Neuronal stem cell (in vitro differentiated cells): ENCODE results near the gene METTL9.
"Not testable (repeated sequence)": the region's sequence is repeated elsewhere in the genome, so short reads cannot be mapped to it uniquely, and the experiment has no call there.

Experiments used
- DNase-seq: peaks from one replicate; pipeline ENCODE4 v3.0.0-alpha.2; 2013; ENCODE audit warnings: low spot score
- H2AFZ ChIP-seq: one replicate; pipeline ENCODE4 v1.6.1; 2013; ENCODE audit warnings: mild to moderate bottlenecking, low read length, inconsistent platforms
- H2AK5ac ChIP-seq: 2 replicates; pipeline ENCODE4 v1.6.1; 2013; ENCODE audit warnings: low read depth, mild to moderate bottlenecking, inconsistent platforms, low read length, moderate library complexity, mixed read lengths
- H2BK120ac ChIP-seq: 2 replicates; pipeline ENCODE4 v1.6.1; 2013; ENCODE audit warnings: low read depth, mild to moderate bottlenecking, inconsistent platforms, low read length, moderate library complexity, mixed read lengths
- H2BK12ac ChIP-seq: one replicate; pipeline ENCODE4 v1.6.1; 2013; ENCODE audit warnings: low read length, inconsistent platforms
- H2BK15ac ChIP-seq: 2 replicates; pipeline ENCODE4 v1.6.1; 2013; ENCODE audit warnings: mild to moderate bottlenecking, low read length, inconsistent platforms, mixed read lengths
- H2BK5ac ChIP-seq: one replicate; pipeline ENCODE4 v1.6.1; 2013; ENCODE audit warnings: inconsistent platforms, mild to moderate bottlenecking, low read length, moderate library complexity
- H3K14ac ChIP-seq: one replicate; pipeline ENCODE4 v1.6.1; 2013; ENCODE audit warnings: low read length, inconsistent platforms
- H3K18ac ChIP-seq: 2 replicates; pipeline ENCODE4 v1.6.1; 2013; ENCODE audit warnings: low read length, inconsistent platforms
- H3K23ac ChIP-seq: 2 replicates; pipeline ENCODE4 v1.6.1; 2013; ENCODE audit warnings: low read depth, mild to moderate bottlenecking, mixed read lengths, low read length, inconsistent platforms; ENCODE audit not compliant: poor library complexity
- H3K27ac ChIP-seq: replicated peaks from 3 replicates; pipeline ENCODE4 v1.5.1; 2013; ENCODE audit warnings: low read length, inconsistent platforms
- H3K27me3 ChIP-seq, 3 experiments: 2 replicates each; pipeline ENCODE4 v1.6.1; 2013; ENCODE audit warnings: low read length in 3 of 3, mild to moderate bottlenecking in 2 of 3, inconsistent platforms in 1 of 3, low read depth in 1 of 3, mixed read lengths in 1 of 3, moderate library complexity in 1 of 3; ENCODE audit not compliant: control insufficient read depth in 3 of 3, insufficient read depth in 3 of 3
- H3K36me3 ChIP-seq, 2 donors: replicated peaks in 1 of 2; 2 replicates each; pipeline ENCODE4 v1.6.1; 2013; ENCODE audit warnings: low read length in 2 of 2; ENCODE audit not compliant: control insufficient read depth in 2 of 2, insufficient read depth in 2 of 2
- H3K4ac ChIP-seq: 2 replicates; pipeline ENCODE4 v1.6.1; 2013; ENCODE audit warnings: inconsistent platforms, mild to moderate bottlenecking, low read length, moderate library complexity
- H3K4me1 ChIP-seq, 2 donors: 1 replicate in 1 of 2; 2 replicates in 1 of 2; pipeline ENCODE4 v1.6.1; 2013; ENCODE audit warnings: low read length in 2 of 2, low read depth in 1 of 2; ENCODE audit not compliant: control insufficient read depth in 2 of 2, insufficient read depth in 1 of 2
- H3K4me2 ChIP-seq: one replicate; pipeline ENCODE4 v1.6.1; 2013; ENCODE audit warnings: mild to moderate bottlenecking, low read length, inconsistent platforms; ENCODE audit not compliant: insufficient read depth, poor library complexity, severe bottlenecking
- H3K4me3 ChIP-seq, 2 donors: 2 replicates each; pipeline ENCODE4 v1.5.1; 2013; ENCODE audit warnings: low read length in 2 of 2, mild to moderate bottlenecking in 2 of 2, inconsistent platforms in 1 of 2, moderate library complexity in 1 of 2
- H3K79me1 ChIP-seq: one replicate; pipeline ENCODE4 v1.6.1; 2013; ENCODE audit warnings: low read depth, mild to moderate bottlenecking, inconsistent platforms, low read length, moderate library complexity
- H3K9ac ChIP-seq: one replicate; pipeline ENCODE4 v1.6.1; 2013; ENCODE audit warnings: mild to moderate bottlenecking, low read depth, low read length, inconsistent platforms; ENCODE audit not compliant: poor library complexity
- H3K9me3 ChIP-seq, 2 donors: replicated peaks in 1 of 2; 2 replicates each; pipeline versions ENCODE3 to v1.6.1; 2013; ENCODE audit warnings: low read length in 2 of 2, mild to moderate bottlenecking in 2 of 2, inconsistent platforms in 1 of 2, low read depth in 1 of 2, mixed read lengths in 1 of 2, moderate library complexity in 1 of 2; ENCODE audit not compliant: control insufficient read depth in 2 of 2, insufficient read depth in 1 of 2
- H4K8ac ChIP-seq: one replicate; pipeline ENCODE4 v1.6.1; 2013; ENCODE audit warnings: low read depth, mild to moderate bottlenecking, inconsistent platforms, low read length, moderate library complexity
- H4K91ac ChIP-seq: one replicate; pipeline ENCODE4 v1.6.1; 2013; ENCODE audit warnings: low read length, low read depth, mild to moderate bottlenecking, inconsistent platforms; ENCODE audit not compliant: poor library complexity
- WGBS, 2 donors: extraction: QIAGEN DNeasy Blood & Tissue Kit; methylation state at CpG; one replicate each; pipeline ENCODE4 v1.1.7; 2013; ENCODE audit warnings: missing lambda C conversion rate in 2 of 2, mixed read lengths in 1 of 2; ENCODE audit not compliant: insufficient read length in 2 of 2, insufficient replicate concordance in 1 of 2; ENCODE audit errors: extremely low coverage in 2 of 2; 5-methylcytosine and 5-hydroxymethylcytosine counted together

The METTL9 gene

DNA sequence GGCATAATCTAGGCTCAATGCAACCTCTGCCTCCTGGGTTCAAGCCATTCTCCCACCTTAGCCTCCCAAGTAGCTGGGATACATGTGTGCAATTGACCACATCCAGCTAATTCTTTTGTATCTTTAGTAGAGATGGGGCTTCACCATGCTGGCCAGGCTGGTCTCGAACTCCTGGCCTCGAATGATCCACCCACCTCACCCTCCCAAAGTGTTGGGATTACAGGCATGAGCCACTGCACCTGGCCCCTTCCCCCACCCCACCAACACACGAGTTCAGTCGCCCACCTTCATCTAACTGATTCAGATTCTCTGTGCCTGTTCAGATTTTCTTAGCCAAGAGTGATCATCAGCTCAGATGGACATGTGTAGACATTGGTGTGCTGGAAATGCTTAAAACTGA is 25.0 kb upstream of the METTL9 start:
- Histone ChIP-seq H4K91ac (no peak overlapping the region), H2BK120ac (no peak overlapping the region), H2BK15ac (no peak overlapping the region), H2AFZ (no peak overlapping the region), H2AK5ac (no peak overlapping the region), H3K14ac (no peak overlapping the region), H3K36me3 (no peaks in the 10 kb centered on the region), H2BK12ac (no peak overlapping the region), H4K8ac (no peak overlapping the region), H3K18ac (no peak overlapping the region), H3K9me3 (no peaks in the 10 kb centered on the region), H3K79me1 (no peaks in the 10 kb centered on the region), H3K4me2 (no peak overlapping the region), H3K27me3 (peaks cover 0 to 10% (median 2%) of the 10 kb centered on the region in 3 experiments), H3K9ac (peak overlapping the region; percentile 3), H3K4me3 (no peak overlapping the region), H3K27ac (no peak overlapping the region), H3K4ac (no peak overlapping the region), H3K23ac (no peak overlapping the region), H2BK5ac (no peak overlapping the region), H3K4me1 (no peaks in the 10 kb centered on the region)
- WGBS, 2 donors = no CpG with 5 or more reads among the region's 4 CpGs
- DNase-seq = no peak

DNA sequence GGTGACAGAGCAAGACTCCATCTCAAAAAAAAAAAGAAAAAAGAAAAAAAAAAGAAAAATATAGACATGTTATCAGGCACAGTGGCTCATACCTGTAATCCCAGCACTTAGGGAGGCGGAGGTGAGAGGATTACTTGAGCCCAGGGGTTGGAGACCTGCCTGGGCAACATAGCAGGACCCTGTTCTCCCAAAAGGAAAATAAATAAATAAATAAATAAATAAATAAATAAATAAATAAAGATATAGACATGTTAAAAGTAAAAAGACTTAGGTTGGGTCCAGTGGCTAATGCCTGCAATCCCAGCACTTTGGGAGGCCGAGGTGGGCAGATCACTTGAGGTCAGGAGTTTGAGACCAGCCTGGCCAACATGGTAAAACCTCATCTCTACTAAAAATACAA is 23.1 kb upstream of the METTL9 start:
- H3K4me2 ChIP-seq, H2BK120ac ChIP-seq, H2BK12ac ChIP-seq, H2BK15ac ChIP-seq, DNase-seq, H3K23ac ChIP-seq, H3K4ac ChIP-seq, H4K8ac ChIP-seq, H3K9ac ChIP-seq, H2AK5ac ChIP-seq, H3K14ac ChIP-seq, H2AFZ ChIP-seq, H3K27ac ChIP-seq, H3K4me1 ChIP-seq, H3K79me1 ChIP-seq, H3K36me3 ChIP-seq, H4K91ac ChIP-seq, H3K9me3 ChIP-seq, H3K18ac ChIP-seq, H2BK5ac ChIP-seq, H3K4me3 ChIP-seq: not testable (repeated sequence)
- WGBS, 2 donors = no CpG with 5 or more reads among the region's 2 CpGs
- H3K27me3 ChIP-seq = peaks cover 0 to 10% (median 2%) of the 10 kb centered on the region in 3 experiments

DNA sequence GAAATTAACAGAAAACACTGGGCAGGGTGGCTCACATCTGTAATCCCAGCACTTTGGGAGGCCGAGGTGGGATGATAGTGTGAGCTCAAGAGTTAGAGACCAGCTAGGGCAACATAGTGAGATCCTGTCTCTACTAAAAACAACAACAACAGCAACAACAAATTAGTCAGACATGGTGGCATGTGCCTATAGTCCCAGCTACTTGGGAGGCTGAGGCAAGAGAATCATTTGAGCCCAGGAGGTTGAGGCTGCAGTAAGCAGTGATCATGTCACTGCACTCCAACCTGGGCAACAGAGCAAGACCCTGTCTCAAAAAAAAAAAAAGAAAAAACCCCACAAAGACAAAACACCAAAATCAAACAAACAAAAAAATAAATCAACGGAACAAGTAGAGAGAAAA is 21.9 kb upstream of the METTL9 start:
- H3K36me3 ChIP-seq, H4K8ac ChIP-seq, H3K4me3 ChIP-seq, H3K14ac ChIP-seq, H3K4me1 ChIP-seq, H2BK12ac ChIP-seq, H3K4ac ChIP-seq, H3K4me2 ChIP-seq, H2BK15ac ChIP-seq, H3K9me3 ChIP-seq, H2AK5ac ChIP-seq, H3K9ac ChIP-seq, H2BK120ac ChIP-seq, H3K23ac ChIP-seq, H3K27ac ChIP-seq, H3K18ac ChIP-seq, DNase-seq, H2AFZ ChIP-seq, H2BK5ac ChIP-seq, H3K79me1 ChIP-seq, H4K91ac ChIP-seq: not testable (repeated sequence)
- peaks cover 0 to 10% (median 2%) of the 10 kb centered on the region in 3 experiments for H3K27me3 ChIP-seq
- no CpG with 5 or more reads among the region's 2 CpGs for WGBS, 2 donors

DNA sequence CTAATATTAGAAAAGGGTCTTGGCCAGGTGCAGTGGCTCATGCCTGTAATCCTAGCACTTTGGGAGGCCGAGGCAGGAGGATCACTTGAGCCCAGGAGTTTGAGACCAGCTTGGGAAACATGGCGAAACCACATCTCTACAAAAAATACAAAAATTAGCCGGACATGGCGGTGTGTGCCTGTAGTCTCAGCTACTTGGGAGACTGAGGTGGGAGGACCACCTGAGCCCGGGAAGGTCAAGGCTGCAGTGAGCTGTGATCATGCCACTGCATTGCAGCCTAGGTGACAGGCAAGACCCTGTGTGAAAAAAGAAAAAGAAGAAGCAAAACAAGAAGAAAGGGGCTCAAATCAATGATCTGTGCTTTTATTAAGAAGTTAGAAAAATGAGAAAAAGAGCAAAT is 21.1 kb upstream of the METTL9 start:
- not testable (repeated sequence) for H3K4me2 ChIP-seq, H2BK15ac ChIP-seq, DNase-seq, H3K9ac ChIP-seq, H3K4me3 ChIP-seq, H3K14ac ChIP-seq, H3K27ac ChIP-seq, H2BK12ac ChIP-seq, H3K9me3 ChIP-seq, H4K8ac ChIP-seq, H3K79me1 ChIP-seq, H2BK5ac ChIP-seq, H3K4ac ChIP-seq, H2AK5ac ChIP-seq, H2BK120ac ChIP-seq, H3K36me3 ChIP-seq, H3K18ac ChIP-seq, H3K23ac ChIP-seq, H2AFZ ChIP-seq, H3K4me1 ChIP-seq, H4K91ac ChIP-seq
- H3K27me3 ChIP-seq = peaks cover 0 to 10% (median 2%) of the 10 kb centered on the region in 3 experiments
- no CpG with 5 or more reads among the region's 5 CpGs for WGBS, 2 donors
